ENCODE measurements around the gene DYDC1.
"Not testable (repeated sequence)": the region's sequence is repeated elsewhere in the genome, so short reads cannot be mapped to it uniquely, and the experiment has no call there.

The DYDC1 gene

DNA sequence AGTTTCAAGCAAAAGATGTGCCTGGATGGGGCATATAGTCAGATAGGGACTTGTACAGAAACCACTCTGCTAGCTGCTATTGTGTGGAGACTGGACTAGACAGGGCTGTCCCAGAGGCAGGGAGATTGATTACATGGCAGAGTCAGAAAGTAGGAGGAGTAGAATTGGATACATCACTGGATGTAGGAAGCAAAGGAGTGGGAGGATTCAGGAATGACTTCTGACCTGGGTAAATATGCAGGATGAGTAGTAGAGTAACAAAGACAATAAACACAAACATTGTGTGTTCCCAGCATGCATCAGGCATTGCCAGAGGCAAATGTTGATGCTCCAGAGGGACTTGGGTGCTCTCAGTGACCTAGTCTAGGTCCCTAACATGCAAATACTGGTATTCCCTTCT is 36.2 kb downstream of the DYDC1 start:
- Histone ChIP-seq H3K27me3 (replicated peaks; ENCODE audit: control insufficient read depth, insufficient read depth, low read length, poor library complexity, severe bottlenecking) (no peaks in the 10 kb centered on the region), H3K36me3 (ENCODE audit: control insufficient read depth, insufficient read depth, low read length) (no peaks in the 10 kb centered on the region), H3K4me1 (ENCODE audit: control insufficient read depth, insufficient read depth, low read length, poor library complexity, severe bottlenecking) (no peaks in the 10 kb centered on the region), H3K27ac (ENCODE audit: insufficient read depth, low read length, poor library complexity, severe bottlenecking) (no peak overlapping the region), H3K4me3 (ENCODE audit: insufficient read depth, low read depth, low read length, poor library complexity, severe bottlenecking) (no peak overlapping the region), H3K9me3 (ENCODE audit: control insufficient read depth, low read length) (no peaks in the 10 kb centered on the region)
- DNase-seq, result no peak

DNA sequence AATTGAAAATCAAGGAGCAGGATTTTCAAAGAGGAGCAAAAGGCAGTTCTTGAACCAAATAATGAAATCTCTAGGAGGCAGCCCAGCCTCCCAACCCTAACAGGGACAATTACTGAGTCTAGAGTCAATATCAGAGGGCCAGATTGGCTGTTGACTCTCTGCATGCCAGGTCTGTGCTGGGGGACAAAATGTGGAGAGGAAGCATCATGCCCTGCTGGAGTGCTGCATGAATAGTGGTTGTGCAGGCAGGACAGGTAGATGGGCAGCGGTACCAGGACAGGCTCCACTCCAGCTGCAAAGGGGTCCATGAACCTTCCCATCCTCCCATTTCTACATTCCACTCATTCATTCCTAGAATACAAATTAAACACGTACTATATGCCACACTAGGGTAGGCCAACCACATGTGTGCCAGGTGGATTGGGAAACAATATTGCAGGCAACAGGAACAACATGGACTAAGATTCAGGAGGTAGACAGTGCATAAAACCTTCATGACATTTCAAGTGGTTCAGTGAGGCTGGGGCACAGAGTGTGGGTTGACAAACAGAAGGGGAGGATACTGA is 36.7 kb downstream of the DYDC1 start:
- DNase-seq, result no peak
- H3K9me3 ChIP-seq (ENCODE audit: control insufficient read depth, low read length), result no peaks in the 10 kb centered on the region
- H3K4me1 ChIP-seq (ENCODE audit: control insufficient read depth, insufficient read depth, low read length, poor library complexity, severe bottlenecking), result no peaks in the 10 kb centered on the region
- H3K36me3 ChIP-seq (ENCODE audit: control insufficient read depth, insufficient read depth, low read length), result no peaks in the 10 kb centered on the region
- no peaks in the 10 kb centered on the region for H3K27me3 ChIP-seq (replicated peaks; ENCODE audit: control insufficient read depth, insufficient read depth, low read length, poor library complexity, severe bottlenecking)
- no peak overlapping the region for H3K27ac ChIP-seq (ENCODE audit: insufficient read depth, low read length, poor library complexity, severe bottlenecking)
- no peak overlapping the region for H3K4me3 ChIP-seq (ENCODE audit: insufficient read depth, low read depth, low read length, poor library complexity, severe bottlenecking)

DNA sequence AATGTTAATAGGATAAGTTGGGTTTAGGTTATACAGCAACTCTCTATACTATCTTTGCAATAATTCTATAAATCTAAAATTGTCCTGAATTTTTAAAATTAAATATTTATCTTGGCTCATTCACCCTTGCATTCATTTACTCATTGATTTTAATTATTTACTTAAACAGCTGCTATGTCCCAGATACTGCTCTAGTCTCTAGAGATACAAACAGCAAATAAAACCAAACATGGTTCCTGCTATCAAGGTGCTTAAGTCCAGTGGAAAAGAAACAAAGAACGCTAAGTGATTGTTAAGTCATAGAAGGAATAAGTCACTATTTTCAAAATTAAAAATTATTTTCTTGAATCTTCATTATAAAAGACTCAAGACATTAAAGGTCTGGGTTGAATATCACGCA is 37.2 kb downstream of the DYDC1 start:
- no peaks in the 10 kb centered on the region for H3K27me3 ChIP-seq (replicated peaks; ENCODE audit: control insufficient read depth, insufficient read depth, low read length, poor library complexity, severe bottlenecking)
- no peaks in the 10 kb centered on the region for H3K36me3 ChIP-seq (ENCODE audit: control insufficient read depth, insufficient read depth, low read length)
- H3K9me3 ChIP-seq (ENCODE audit: control insufficient read depth, low read length), result no peaks in the 10 kb centered on the region
- H3K27ac ChIP-seq (ENCODE audit: insufficient read depth, low read length, poor library complexity, severe bottlenecking), result no peak overlapping the region
- no peak overlapping the region for H3K4me3 ChIP-seq (ENCODE audit: insufficient read depth, low read depth, low read length, poor library complexity, severe bottlenecking)
- H3K4me1 ChIP-seq (ENCODE audit: control insufficient read depth, insufficient read depth, low read length, poor library complexity, severe bottlenecking), result no peaks in the 10 kb centered on the region
- DNase-seq, result no peak

DNA sequence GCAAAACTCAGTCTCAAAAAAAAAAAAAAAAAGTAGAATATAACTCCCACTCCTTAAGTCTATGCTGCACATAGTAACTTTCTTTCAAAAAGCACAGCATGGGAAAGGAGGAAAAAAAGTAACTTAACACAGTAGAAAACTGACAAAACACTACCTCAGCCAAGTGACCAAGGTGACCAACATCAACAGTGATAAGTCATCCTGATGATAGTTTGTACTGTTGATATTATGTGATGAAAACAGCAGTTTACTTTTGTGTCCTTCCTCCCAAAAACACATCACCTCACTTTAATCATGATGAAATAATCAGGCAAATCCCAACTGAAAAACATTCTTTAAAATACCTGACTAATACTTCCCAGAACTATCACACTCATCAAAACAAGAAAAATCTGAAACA is 37.8 kb downstream of the DYDC1 start:
- Histone ChIP-seq H3K36me3 (ENCODE audit: control insufficient read depth, insufficient read depth, low read length) (no peaks in the 10 kb centered on the region), H3K4me1 (ENCODE audit: control insufficient read depth, insufficient read depth, low read length, poor library complexity, severe bottlenecking) (no peaks in the 10 kb centered on the region), H3K27ac (ENCODE audit: insufficient read depth, low read length, poor library complexity, severe bottlenecking) (no peak overlapping the region), H3K9me3 (ENCODE audit: control insufficient read depth, low read length) (no peaks in the 10 kb centered on the region), H3K27me3 (replicated peaks; ENCODE audit: control insufficient read depth, insufficient read depth, low read length, poor library complexity, severe bottlenecking) (no peaks in the 10 kb centered on the region), H3K4me3 (ENCODE audit: insufficient read depth, low read depth, low read length, poor library complexity, severe bottlenecking) (no peak overlapping the region)
- no peak for DNase-seq

DNA sequence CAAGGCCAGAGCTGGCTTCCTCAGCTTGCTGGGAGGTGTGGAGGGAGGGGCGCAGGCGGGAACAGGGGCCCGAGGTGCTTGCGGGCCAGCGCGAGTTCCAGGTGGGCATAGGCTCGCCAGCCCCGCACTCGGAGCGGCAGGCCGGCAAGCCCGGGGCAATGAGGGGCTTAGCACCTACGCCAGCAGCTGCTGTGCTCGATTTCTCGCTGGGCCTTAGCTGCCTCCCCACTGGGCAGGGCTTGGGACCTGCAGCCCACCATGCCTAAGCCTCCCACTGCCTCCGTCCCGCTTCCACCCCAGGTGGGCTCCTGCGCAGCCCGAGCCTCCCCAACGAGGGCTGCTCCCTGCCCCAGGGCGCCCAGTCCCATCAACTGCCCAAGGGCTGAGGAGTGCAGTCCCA is 41.2 kb downstream of the DYDC1 start:
- H3K27me3 ChIP-seq (replicated peaks; ENCODE audit: control insufficient read depth, insufficient read depth, low read length, poor library complexity, severe bottlenecking), result no peaks in the 10 kb centered on the region
- H3K36me3 ChIP-seq (ENCODE audit: control insufficient read depth, insufficient read depth, low read length), result no peaks in the 10 kb centered on the region
- H3K4me1 ChIP-seq (ENCODE audit: control insufficient read depth, insufficient read depth, low read length, poor library complexity, severe bottlenecking), result no peaks in the 10 kb centered on the region
- H3K9me3 ChIP-seq (ENCODE audit: control insufficient read depth, low read length), result no peaks in the 10 kb centered on the region
- H3K4me3 ChIP-seq (ENCODE audit: insufficient read depth, low read depth, low read length, poor library complexity, severe bottlenecking), result no peak overlapping the region
- H3K27ac ChIP-seq (ENCODE audit: insufficient read depth, low read length, poor library complexity, severe bottlenecking), result no peak overlapping the region
- no peak for DNase-seq

DNA sequence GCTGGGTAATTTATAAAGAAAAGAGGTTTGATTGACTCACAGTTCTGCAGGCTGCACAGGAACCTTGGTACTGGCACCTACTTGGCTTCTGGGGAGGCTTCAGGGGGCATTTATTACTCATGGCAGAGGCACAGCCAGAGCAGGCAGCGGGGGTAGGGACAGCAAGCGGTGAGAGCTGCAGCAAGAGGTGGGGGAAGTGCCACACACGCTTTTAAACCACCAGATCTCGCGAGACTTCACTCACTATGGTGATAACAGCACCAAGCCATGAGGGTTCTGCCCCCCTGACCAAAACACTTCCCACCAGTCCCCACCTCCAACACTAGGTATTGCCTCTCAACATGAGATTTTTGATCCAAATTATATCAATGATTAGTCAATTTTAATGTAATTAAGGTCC is 43.0 kb downstream of the DYDC1 start:
- Histone ChIP-seq H3K4me3 (ENCODE audit: insufficient read depth, low read depth, low read length, poor library complexity, severe bottlenecking) (no peak overlapping the region), H3K9me3 (ENCODE audit: control insufficient read depth, low read length) (no peaks in the 10 kb centered on the region), H3K27ac (ENCODE audit: insufficient read depth, low read length, poor library complexity, severe bottlenecking) (no peak overlapping the region), H3K27me3 (replicated peaks; ENCODE audit: control insufficient read depth, insufficient read depth, low read length, poor library complexity, severe bottlenecking) (no peaks in the 10 kb centered on the region), H3K36me3 (ENCODE audit: control insufficient read depth, insufficient read depth, low read length) (no peaks in the 10 kb centered on the region), H3K4me1 (ENCODE audit: control insufficient read depth, insufficient read depth, low read length, poor library complexity, severe bottlenecking) (no peaks in the 10 kb centered on the region)
- no peak for DNase-seq

DNA sequence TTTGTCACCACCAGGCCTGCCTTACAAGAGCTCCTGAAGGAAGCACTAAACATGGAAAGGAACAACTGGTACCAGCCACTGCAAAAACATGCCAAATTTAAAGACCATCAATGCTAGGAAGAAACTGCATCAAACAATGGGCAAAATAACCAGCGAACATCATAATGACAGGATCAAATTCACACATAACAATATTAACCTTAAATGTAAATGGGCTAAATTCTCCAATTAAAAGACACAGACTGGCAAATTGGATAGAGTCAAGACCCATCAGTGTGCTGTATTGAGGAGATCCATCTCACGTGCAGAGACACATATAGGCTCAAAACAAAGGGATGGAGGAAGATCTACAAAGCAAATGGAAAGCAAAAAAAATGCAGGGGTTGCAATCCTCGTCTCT is 50.6 kb downstream of the DYDC1 start:
- not testable (repeated sequence) for DNase-seq; H3K27ac ChIP-seq (ENCODE audit: insufficient read depth, low read length, poor library complexity, severe bottlenecking); H3K4me1 ChIP-seq (ENCODE audit: control insufficient read depth, insufficient read depth, low read length, poor library complexity, severe bottlenecking); H3K9me3 ChIP-seq (ENCODE audit: control insufficient read depth, low read length); H3K4me3 ChIP-seq (ENCODE audit: insufficient read depth, low read depth, low read length, poor library complexity, severe bottlenecking); H3K27me3 ChIP-seq (replicated peaks; ENCODE audit: control insufficient read depth, insufficient read depth, low read length, poor library complexity, severe bottlenecking); H3K36me3 ChIP-seq (ENCODE audit: control insufficient read depth, insufficient read depth, low read length)

DNA sequence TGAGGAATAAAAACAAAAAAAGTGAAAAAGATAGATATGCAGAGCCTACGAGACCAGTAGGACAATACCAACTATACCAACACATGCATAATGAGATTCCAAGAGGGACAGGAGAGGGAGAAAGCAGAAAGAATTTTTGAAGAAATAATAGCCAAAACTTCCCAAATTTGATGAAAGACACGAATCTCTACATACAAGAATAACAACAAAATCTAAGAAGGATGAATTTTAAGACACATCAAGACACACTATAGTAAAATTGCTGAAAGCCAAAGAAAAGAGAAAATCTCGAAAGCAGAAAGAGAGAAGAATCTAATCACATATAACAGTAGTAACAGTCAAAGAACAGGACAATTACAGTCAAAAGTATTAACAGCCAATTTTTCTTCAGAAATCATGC is 59.6 kb downstream of the DYDC1 start:
- H3K4me3 ChIP-seq (ENCODE audit: insufficient read depth, low read depth, low read length, poor library complexity, severe bottlenecking), result no peak overlapping the region

DNA sequence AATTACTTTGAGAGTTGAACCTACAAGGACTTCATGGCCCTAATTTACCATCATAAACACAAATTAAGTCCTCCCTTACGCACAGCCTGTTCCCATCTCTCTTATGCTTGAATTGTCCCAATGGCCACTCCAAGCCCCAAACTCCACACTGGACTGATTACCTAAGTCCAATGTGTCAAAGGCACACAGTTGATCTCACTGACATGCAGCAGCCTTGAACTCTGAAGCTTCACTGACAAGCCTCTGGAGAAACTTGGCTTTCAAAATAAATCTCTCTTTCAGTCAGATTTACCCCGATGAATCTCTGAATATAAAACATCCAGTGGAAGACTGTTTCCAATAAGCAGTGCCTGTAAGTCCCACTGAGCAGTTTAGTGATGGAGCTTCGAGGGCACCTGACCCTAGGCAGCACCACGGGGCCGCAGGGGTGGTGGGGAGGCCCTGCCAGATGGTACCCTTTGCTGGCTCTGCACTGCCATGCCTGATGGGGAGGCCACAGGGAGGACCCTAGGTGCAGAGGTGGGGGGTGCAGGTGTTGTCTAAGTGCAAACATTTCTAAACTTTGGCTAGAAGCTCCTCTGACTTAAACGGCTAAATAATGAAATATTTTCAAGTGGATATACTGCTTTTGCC is 63.8 kb downstream of the DYDC1 start:
- no peak overlapping the region for H3K4me3 ChIP-seq (ENCODE audit: insufficient read depth, low read depth, low read length, poor library complexity, severe bottlenecking)
- no peaks in the 10 kb centered on the region for H3K36me3 ChIP-seq (ENCODE audit: control insufficient read depth, insufficient read depth, low read length)
- DNase-seq, result no peak
- no peak overlapping the region for H3K27ac ChIP-seq (ENCODE audit: insufficient read depth, low read length, poor library complexity, severe bottlenecking)
- no peaks in the 10 kb centered on the region for H3K9me3 ChIP-seq (ENCODE audit: control insufficient read depth, low read length)
- no peaks in the 10 kb centered on the region for H3K4me1 ChIP-seq (ENCODE audit: control insufficient read depth, insufficient read depth, low read length, poor library complexity, severe bottlenecking)
- peaks cover 4% of the 10 kb centered on the region for H3K27me3 ChIP-seq (replicated peaks; ENCODE audit: control insufficient read depth, insufficient read depth, low read length, poor library complexity, severe bottlenecking)

More for the DNA sequence above, 59.6 kb downstream of the DYDC1 start:
- Histone ChIP-seq H3K27me3 (replicated peaks; ENCODE audit: control insufficient read depth, insufficient read depth, low read length, poor library complexity, severe bottlenecking) (peaks cover 4% of the 10 kb centered on the region), H3K27ac (ENCODE audit: insufficient read depth, low read length, poor library complexity, severe bottlenecking) (no peak overlapping the region), H3K36me3 (ENCODE audit: control insufficient read depth, insufficient read depth, low read length) (no peaks in the 10 kb centered on the region), H3K4me1 (ENCODE audit: control insufficient read depth, insufficient read depth, low read length, poor library complexity, severe bottlenecking) (no peaks in the 10 kb centered on the region), H3K9me3 (ENCODE audit: control insufficient read depth, low read length) (no peaks in the 10 kb centered on the region)
- no peak for DNase-seq

DNA sequence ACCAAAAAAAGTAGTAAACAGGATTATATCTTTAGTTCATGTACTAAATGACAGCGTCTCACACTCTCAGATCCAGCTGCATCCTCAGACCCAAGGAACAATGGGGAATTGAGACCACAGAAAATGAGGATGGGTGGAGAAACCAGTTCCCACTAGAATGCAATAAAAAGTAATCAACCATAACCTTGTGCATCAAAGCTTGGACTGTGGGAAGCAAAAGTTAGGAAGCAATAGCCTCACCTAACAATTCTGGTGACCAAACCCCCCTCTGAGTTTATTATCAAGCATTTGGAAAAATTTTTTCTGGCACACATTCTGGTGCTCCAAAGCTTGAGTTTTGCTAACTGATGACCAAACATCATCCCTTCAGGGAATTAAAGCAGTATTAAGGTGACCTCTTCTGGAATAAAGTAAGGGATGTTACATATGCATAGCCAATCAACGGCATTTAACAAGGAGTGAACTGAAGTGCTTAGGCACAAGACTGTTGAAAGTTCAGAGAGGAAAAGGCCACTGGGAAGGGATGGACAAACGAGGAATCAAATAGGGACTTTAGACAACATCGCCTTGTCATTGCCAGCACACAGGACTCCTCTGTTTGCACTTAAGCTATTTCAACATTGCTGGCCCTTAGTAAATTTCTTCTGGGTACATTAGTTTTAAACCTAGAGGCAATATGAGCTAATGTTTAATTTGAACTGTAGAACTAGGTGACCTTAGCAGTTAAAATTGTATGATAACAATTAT is 65.9 kb downstream of the DYDC1 start:
- DNase-seq, result no peak
- no peak overlapping the region for H3K4me3 ChIP-seq (ENCODE audit: insufficient read depth, low read depth, low read length, poor library complexity, severe bottlenecking)

More for the DNA sequence above, 65.9 kb downstream of the DYDC1 start:
- no peaks in the 10 kb centered on the region for H3K4me1 ChIP-seq (ENCODE audit: control insufficient read depth, insufficient read depth, low read length, poor library complexity, severe bottlenecking)
- no peak overlapping the region for H3K27ac ChIP-seq (ENCODE audit: insufficient read depth, low read length, poor library complexity, severe bottlenecking)
- no peaks in the 10 kb centered on the region for H3K36me3 ChIP-seq (ENCODE audit: control insufficient read depth, insufficient read depth, low read length)
- H3K27me3 ChIP-seq (replicated peaks; ENCODE audit: control insufficient read depth, insufficient read depth, low read length, poor library complexity, severe bottlenecking), result peaks cover 4% of the 10 kb centered on the region
- H3K9me3 ChIP-seq (ENCODE audit: control insufficient read depth, low read length), result no peaks in the 10 kb centered on the region

Measured in effector memory CD4-positive, alpha-beta T cell (primary cell).